Stimulated activated naive CD4-positive, alpha-beta T cell (primary cell): ENCODE measurements around the gene SENP6.

Experiments used
- DNase-seq, 6 experiments: peaks; one replicate each; lab custom pipeline; 2025; lab: John Stamatoyannopoulos, UW

SENP6 gene

DNA sequence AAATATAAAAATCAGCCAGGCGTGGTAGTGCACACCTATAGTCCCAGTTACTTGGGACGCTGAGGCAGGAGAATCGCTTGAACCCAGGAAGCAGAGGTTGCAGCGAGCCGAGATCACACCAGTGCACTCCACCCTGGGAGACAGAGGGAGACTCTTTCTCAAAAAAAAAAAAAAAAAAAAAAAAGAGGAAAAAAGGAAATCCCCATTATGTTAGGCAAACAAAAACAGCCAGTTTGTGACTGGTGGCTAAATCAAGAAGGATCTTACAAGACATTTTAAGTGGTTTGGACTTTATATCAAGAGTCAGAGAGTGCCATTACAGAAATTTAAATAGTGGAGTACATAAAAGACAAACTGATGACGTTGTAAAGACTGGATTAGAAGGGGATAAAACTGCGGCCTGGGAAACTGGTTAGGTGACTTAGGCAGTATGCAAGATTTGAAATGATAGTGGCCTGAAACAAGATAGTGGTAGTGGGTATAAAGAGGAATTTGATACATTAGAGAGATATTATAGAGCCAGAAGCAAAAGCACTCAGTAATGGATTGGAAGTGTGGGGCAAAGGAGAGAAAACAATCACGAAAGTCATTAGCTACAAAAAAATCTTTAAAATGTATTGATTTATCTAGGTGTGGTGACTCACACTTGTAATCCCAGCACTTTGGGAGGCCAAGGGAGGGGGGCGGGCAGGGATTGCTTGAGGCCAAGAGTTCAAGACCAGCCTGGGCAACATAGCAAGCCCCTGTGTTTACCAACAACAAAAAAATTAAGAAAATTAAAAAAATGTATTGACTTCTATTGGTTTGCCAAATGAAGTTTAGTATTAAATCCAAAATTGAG, 145.7 kb downstream of the SENP6 start:
- DNase-seq = no peak

DNA sequence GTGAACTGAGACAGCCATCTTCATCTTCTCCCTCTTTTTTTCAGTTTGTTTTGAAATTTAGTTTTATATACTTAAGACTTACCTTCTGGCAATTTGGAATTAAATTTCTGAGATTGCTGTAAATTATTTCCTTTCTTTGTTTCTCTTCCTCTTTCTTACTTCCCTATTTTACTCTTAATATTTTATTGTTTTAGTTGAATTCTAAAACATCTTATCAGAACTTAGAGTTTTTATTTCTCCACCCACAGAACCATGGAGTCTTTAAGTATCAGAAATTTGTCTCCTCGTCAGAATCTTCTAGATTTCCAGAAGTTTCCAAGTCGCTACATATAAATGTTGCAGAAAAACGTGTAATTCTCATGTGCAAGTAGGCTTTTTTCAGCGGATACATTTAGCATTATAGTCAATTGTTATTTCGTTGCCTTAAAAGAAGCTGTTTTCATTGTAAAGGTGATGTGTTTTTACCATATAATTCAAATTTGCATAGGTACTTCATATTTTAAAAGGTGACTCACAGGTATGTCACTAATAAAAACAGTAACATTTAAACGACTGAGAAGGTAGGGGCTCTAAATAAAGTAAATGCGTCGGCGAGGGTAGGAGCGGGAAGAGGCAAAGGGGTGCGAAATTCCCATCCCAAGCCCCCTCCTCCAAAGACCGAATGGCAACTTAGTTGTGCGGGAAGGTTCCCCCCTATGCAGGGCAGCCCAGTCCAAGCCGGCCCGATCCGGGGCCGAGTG, 146.5 kb downstream of the SENP6 start:
- DNase-seq = no peak

DNA sequence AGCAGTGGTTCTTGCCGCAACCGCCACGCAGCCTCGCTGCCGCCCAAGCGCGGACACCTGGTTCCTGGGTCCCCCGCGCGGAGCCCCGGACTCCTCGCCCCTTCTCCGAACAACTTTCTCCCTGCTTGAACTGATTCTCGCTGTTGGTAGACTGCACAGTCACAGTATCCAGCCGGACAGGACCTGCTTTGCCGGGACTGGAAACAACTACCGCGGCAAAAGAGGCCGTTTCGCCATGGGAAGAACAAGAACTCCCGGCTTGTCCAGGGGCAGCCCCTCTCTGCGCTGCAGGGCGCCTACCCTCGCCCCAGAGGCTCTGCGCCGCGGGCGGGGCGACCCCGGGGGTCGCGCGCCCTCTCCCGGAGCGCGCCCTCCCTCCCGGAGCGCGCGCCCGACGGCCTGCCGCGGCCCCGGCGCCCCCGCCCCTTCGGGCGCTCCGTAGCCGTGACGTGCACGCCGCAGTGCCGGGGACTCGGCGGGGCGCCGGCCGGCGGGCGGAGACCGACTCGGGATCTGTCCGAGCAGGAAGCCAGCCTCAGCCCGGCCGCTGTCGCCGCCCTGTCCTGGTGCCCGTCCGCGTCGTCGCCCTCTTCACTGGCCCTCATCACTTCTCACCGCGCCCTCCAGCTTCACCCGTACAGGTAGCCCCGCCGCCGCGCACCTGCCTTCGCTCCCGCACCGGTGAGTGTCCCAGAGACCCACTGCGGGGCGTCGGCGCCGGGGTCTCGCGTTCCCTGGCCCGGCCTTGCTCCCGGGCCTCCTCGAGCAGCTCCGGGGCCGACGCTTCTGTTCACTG, 147.3 kb downstream of the SENP6 start, which contains the start of gene MYO6:
Gene MYO6, plus strand, starts transcription at position 497 of the 796 bp plus-strand sequence. CDS start 68,309 bp downstream, outside the sequence.
- peak in 4 of 6 experiments; percentile 7 to 58 (median 14) for DNase-seq

- DNase-seq = no peak
These were observed 149.8 kb downstream of the SENP6 start for GRCh38 chr6:75751443-75751842.

DNA sequence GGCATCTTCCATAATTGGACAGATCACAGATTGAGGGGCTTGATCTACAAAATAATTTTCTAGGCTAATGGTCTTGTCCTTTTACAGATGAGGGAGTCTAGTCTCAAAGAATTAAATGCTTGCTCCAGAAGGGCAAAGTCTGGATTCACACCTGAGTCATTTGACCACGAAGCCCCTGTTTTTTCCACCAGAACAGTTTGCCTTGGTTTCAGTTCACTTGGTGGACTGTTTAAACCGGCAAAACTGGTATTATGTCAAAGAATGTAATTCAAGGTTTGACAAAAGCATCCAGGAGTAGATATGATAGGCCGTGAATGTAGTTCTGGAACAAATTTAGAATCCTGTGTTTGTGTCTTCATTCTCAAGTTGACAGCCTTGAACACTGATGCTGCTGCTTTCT, 150.7 kb downstream of the SENP6 start:
- no peak for DNase-seq

DNA sequence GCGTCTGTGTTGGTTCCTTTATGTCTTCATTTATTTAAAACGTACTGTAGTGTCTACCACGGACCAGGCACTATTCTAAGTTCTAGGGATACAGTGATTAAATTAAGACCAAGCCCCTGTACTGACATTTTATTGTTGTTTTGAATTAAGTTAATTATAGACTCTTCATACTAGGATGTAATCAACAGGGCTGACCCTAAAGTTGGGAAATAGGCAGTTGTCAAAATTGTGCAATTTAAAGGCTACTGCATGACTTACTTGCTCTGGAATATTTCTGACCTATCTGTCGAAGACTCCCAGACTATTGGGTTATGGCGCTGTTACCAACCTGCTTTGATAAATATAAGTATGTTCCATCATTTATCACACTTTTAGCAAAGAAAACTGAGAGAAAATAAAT, 154.0 kb downstream of the SENP6 start:
- no peak for DNase-seq

- no peak for DNase-seq
These were observed 155.6 kb downstream of the SENP6 start for GRCh38 chr6:75757295-75757694.

- no peak for DNase-seq
These were observed 156.4 kb downstream of the SENP6 start for GRCh38 chr6:75758061-75758460.

DNA sequence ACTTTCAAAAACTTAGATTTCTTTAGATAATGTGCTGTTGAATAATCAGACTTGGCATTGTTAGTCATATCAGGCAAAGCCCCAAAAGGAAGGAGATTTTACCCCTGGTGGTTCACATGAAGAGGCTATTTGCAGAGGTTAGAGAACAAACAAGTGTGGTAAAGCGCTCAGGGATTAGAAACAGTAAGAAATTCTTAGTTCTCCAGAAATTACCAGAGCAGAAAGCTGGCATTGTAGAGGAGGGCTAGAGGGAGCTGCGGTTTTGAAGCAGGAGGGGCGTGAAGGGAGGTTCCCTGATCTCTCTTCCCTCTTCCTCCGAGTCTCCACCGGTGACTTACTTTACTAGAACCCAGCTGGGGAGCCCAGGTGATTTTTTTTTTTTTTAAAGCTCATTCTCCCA, 157.5 kb downstream of the SENP6 start:
- no peak for DNase-seq

DNA sequence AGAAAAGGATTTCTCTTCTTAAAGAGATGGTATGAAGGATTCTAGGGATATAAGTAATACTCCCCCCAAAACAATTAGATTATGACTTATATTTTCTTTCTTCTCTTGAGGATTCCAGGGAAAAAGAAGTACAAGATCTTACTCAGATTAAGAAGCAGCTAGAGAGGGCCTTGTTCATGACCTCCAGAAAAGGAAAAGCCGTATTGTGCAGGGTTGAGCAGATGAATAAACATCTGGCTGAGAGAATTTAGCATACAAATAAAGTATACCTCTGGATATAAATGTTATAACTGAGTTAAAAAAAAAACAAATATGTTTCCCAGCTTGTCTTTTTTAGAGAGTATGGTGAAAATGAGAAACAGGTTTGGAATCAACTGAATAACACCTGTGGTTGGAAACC, 158.6 kb downstream of the SENP6 start:
- no peak for DNase-seq

- DNase-seq = no peak
These were observed 159.8 kb downstream of the SENP6 start for GRCh38 chr6:75761489-75761888.

DNA sequence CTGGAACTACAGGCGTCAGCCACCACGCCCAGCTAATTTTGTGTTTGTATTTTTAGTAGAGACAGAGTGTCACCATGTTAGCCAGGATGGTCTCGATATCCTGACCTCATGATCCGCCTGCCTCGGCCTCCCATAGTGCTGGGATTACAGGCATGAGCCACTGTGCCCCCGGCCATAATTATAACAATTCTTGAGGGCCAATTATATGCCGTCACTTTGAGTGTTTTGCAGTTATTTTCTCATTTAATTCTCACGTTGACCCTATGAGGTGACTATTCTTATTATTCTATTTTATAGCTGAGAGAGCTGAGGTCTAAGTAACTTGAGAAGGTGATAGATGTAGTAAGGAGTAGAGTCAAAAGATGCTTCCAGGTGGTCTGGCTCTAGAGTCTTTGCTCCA, 160.4 kb downstream of the SENP6 start:
- DNase-seq = no peak

- no peak for DNase-seq
These were observed 164.7 kb downstream of the SENP6 start for GRCh38 chr6:75766387-75766786.
